Upper lobe of right lung (tissue), 1 donor: ENCODE data around the gene MIXL1. TPM values are rescaled to one million over a fixed set of nuclear protein-coding genes. Genes with fewer than 3 reads are reported as not detected.

Source experiments
- ATAC-seq: fragments of 200-7000 bp; cut with Tn5 transposase; one replicate; pipeline ENCODE4 v1.9.1; 2020; ENCODE audit warnings: mild to moderate bottlenecking, moderate library complexity
- DNase-seq: peaks from one replicate; pipeline ENCODE4 v3.0.0-alpha.2; 2020
- H3K27ac ChIP-seq: fragments of 200-600 bp; one replicate; pipeline ENCODE4 v1.8.0; 2022
- H3K27me3 ChIP-seq: fragments of 200-600 bp; one replicate; pipeline ENCODE4 v1.8.0; 2022; ENCODE audit warnings: mild to moderate bottlenecking
- H3K36me3 ChIP-seq: fragments of 200-600 bp; one replicate; pipeline ENCODE4 v1.8.0; 2022
- H3K4me1 ChIP-seq: fragments of 200-600 bp; one replicate; pipeline ENCODE4 v1.8.0; 2022
- H3K4me3 ChIP-seq: fragments of 200-600 bp; one replicate; pipeline ENCODE4 v1.8.0; 2022; ENCODE audit warnings: mild to moderate bottlenecking
- H3K9me3 ChIP-seq: fragments of 200-600 bp; one replicate; pipeline ENCODE4 v1.8.0; 2022
- intact Hi-C: fragments of 100-400 bp; cut with DNase I; formaldehyde crosslinking; loops from one replicate; pipeline ENCODE4 v1.11.0; 2022
- total RNA-seq: library from RNA; stranded (reverse); fragmentation: NEBNext Ultra II Directional; extraction: Animal tissue kit (Norgen Biotek cat#: 25700); gene quantifications from one replicate; pipeline ENCODE4 v1.2.1, GENCODE V29; 2021
- TF ChIP-seq, protein P1 (sequence below): fragments of 200-600 bp; IDR thresholded peaks from one replicate; pipeline ENCODE4 v1.8.0; 2022; ENCODE audit warnings: antibody characterized with exemption
- donor health status: DM: no; HTN: yes; CAD: no; lungs with severe emphysema.

The MIXL1 gene
- total RNA-seq, 1 donor from 2014 or later: not detected

- intact Hi-C loops: no loop called here
- ATAC-seq: no peak
Observed at GRCh38 chr1:226207048-226207447, 16.4 kb upstream of the MIXL1 start.

GRCh38 chr1:226209307-226210059 is 14.0 kb upstream of the MIXL1 start:
- H3K9me3 ChIP-seq: no peaks in the 10 kb centered on the region
- H3K27ac ChIP-seq: no peak overlapping the region
- no peaks in the 10 kb centered on the region for H3K36me3 ChIP-seq
- intact Hi-C loops: no loop called here
- no peak overlapping the region for H3K4me3 ChIP-seq
- TF ChIP-seq, protein P1, sequence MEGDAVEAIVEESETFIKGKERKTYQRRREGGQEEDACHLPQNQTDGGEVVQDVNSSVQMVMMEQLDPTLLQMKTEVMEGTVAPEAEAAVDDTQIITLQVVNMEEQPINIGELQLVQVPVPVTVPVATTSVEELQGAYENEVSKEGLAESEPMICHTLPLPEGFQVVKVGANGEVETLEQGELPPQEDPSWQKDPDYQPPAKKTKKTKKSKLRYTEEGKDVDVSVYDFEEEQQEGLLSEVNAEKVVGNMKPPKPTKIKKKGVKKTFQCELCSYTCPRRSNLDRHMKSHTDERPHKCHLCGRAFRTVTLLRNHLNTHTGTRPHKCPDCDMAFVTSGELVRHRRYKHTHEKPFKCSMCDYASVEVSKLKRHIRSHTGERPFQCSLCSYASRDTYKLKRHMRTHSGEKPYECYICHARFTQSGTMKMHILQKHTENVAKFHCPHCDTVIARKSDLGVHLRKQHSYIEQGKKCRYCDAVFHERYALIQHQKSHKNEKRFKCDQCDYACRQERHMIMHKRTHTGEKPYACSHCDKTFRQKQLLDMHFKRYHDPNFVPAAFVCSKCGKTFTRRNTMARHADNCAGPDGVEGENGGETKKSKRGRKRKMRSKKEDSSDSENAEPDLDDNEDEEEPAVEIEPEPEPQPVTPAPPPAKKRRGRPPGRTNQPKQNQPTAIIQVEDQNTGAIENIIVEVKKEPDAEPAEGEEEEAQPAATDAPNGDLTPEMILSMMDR: no peak
- H3K27me3 ChIP-seq: no peaks in the 10 kb centered on the region
- ATAC-seq (peak; percentile 16), DNase-seq (no peak)
- no peaks in the 10 kb centered on the region for H3K4me1 ChIP-seq

More at GRCh38 chr1:226207048-226207447, 16.4 kb upstream of the MIXL1 start:
- H3K36me3 ChIP-seq: no peaks in the 10 kb centered on the region
- H3K27ac ChIP-seq: no peak overlapping the region
- H3K9me3 ChIP-seq: no peaks in the 10 kb centered on the region
- H3K4me1 ChIP-seq: no peaks in the 10 kb centered on the region
- H3K27me3 ChIP-seq: no peaks in the 10 kb centered on the region
- DNase-seq: no peak
- H3K4me3 ChIP-seq: no peak overlapping the region
- TF ChIP-seq, protein P1: no peak

DNA sequence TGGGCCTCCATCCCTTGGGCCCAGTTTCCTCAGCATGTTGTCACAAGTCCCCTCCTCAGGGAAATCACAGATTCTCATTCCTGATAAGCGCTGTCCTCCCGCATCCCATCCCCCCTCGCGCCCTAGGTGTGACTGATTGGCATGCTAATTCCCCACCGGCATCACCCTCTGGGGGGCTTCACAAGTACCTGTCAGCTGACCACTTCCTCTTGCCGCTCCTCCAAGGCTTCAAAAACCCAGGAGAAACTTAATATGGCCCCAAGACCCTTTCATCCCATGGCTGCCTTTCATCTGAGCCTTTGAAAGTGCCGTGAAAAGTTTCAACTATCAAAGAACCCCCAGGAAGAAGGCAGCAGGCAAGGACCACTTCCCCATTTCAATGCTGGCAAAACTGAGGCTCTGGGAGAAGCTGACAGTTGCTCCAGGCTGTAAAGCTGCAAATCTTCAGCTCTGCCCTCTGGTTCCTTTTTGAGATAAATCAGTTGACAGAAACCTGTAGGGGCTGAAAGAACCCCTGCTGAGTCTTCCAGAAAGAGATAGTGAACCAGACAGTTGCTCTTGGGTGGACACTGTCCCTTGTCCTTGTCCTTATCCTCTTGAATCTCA is 12.8 kb upstream of the MIXL1 start:
- TF ChIP-seq, protein P1: no peak
- H3K36me3 ChIP-seq: no peaks in the 10 kb centered on the region
- no peak for DNase-seq
- no peaks in the 10 kb centered on the region for H3K27me3 ChIP-seq
- intact Hi-C loops: no loop called here
- no peak for ATAC-seq
- H3K27ac ChIP-seq: no peak overlapping the region
- no peaks in the 10 kb centered on the region for H3K4me1 ChIP-seq
- no peaks in the 10 kb centered on the region for H3K9me3 ChIP-seq
- H3K4me3 ChIP-seq: no peak overlapping the region

- DNase-seq (no peak), ATAC-seq (no peak)
- H3K36me3 ChIP-seq: no peaks in the 10 kb centered on the region
- intact Hi-C loops: no loop called here
- H3K4me1 ChIP-seq: no peaks in the 10 kb centered on the region
- TF ChIP-seq, protein P1: no peak
- no peaks in the 10 kb centered on the region for H3K9me3 ChIP-seq
- no peak overlapping the region for H3K4me3 ChIP-seq
- no peaks in the 10 kb centered on the region for H3K27me3 ChIP-seq
- H3K27ac ChIP-seq: no peak overlapping the region
Observed at GRCh38 chr1:226211181-226211821, 12.2 kb upstream of the MIXL1 start.

- Histone ChIP-seq H3K27me3 (no peaks in the 10 kb centered on the region), H3K27ac (no peak overlapping the region), H3K4me3 (no peak overlapping the region), H3K9me3 (no peaks in the 10 kb centered on the region), H3K4me1 (no peaks in the 10 kb centered on the region), H3K36me3 (no peaks in the 10 kb centered on the region)
- intact Hi-C loops: no loop called here
- ATAC-seq: no peak
- DNase-seq: no peak
- TF ChIP-seq, protein P1: no peak
Observed at GRCh38 chr1:226212545-226212944, 10.9 kb upstream of the MIXL1 start.
